HG03439 (cell line): ENCODE results near the gene SLC10A3.
A peak's percentile ranks its signal among the peaks of the same experiment; 100 is the strongest.

Experiments
- ATAC-seq: cut with Tn5 transposase; IDR thresholded peaks from one replicate; pipeline ENCODE4 v1.9.1; 2021; ENCODE audit warnings: mild to moderate bottlenecking, moderate library complexity; ENCODE audit not compliant: unreplicated experiment

Gene SLC10A3

GRCh38 chrX:154466036-154466435 lies 24.4 kb downstream of the SLC10A3 start:
- no peak for ATAC-seq

- no peak for ATAC-seq
Measured at GRCh38 chrX:154465601-154466000, 24.8 kb downstream of the SLC10A3 start.

GRCh38 chrX:154464806-154465365 lies 25.5 kb downstream of the SLC10A3 start:
- no peak for ATAC-seq

GRCh38 chrX:154463611-154464220 lies 26.7 kb downstream of the SLC10A3 start:
- ATAC-seq: no peak

GRCh38 chrX:154462396-154462795 lies 28.0 kb downstream of the SLC10A3 start:
- ATAC-seq: no peak

GRCh38 chrX:154460326-154460725 lies 30.1 kb downstream of the SLC10A3 start:
- ATAC-seq: no peak

GRCh38 chrX:154459832-154460231 lies 30.6 kb downstream of the SLC10A3 start:
- ATAC-seq: no peak

GRCh38 chrX:154458954-154459778 lies 31.3 kb downstream of the SLC10A3 start:
- no peak for ATAC-seq

- peak; percentile 69 for ATAC-seq
Measured at GRCh38 chrX:154458116-154458953, 32.1 kb downstream of the SLC10A3 start, which contains the start of gene PLXNA3. Gene PLXNA3 (plus strand): TSS chrX:154458281. CDS start chrX:154460184, 1,903 bp downstream.

- ATAC-seq: peak; percentile 57
Measured at GRCh38 chrX:154457491-154458115, 32.8 kb downstream of the SLC10A3 start.

- no peak for ATAC-seq
Measured at GRCh38 chrX:154452823-154453222, 37.6 kb downstream of the SLC10A3 start.

- no peak for ATAC-seq
Measured at GRCh38 chrX:154450312-154450711, 40.1 kb downstream of the SLC10A3 start.

- ATAC-seq: no peak
Measured at GRCh38 chrX:154449618-154450017, 40.8 kb downstream of the SLC10A3 start.

GRCh38 chrX:154448484-154448883 lies 41.9 kb downstream of the SLC10A3 start:
- ATAC-seq: no peak

- ATAC-seq: no peak
Measured at GRCh38 chrX:154446430-154446829, 44.0 kb downstream of the SLC10A3 start.

GRCh38 chrX:154445776-154446175 lies 44.7 kb downstream of the SLC10A3 start:
- no peak for ATAC-seq

GRCh38 chrX:154444755-154445246 lies 45.6 kb downstream of the SLC10A3 start:
- ATAC-seq: peak; percentile 13

- ATAC-seq: peak; percentile 56
Measured at GRCh38 chrX:154443992-154444754, 46.3 kb downstream of the SLC10A3 start, which contains the start of gene FAM50A. Gene FAM50A (plus strand): TSS chrX:154444141. CDS start chrX:154444236, 95 bp downstream.

- peak; percentile 6 for ATAC-seq
Measured at GRCh38 chrX:154443479-154443910, 46.9 kb downstream of the SLC10A3 start.
